Left cardiac atrium (tissue), 4 donors: ENCODE measurements around the gene MCCC1. TPM values are rescaled to one million over a fixed set of nuclear protein-coding genes. Genes with fewer than 3 reads are reported as not detected.
"Not testable (repeated sequence)": the region's sequence is repeated elsewhere in the genome, so short reads cannot be mapped to it uniquely, and the experiment has no call there.

Experiments
- ATAC-seq, 2 donors: fragments of 200-7000 bp; cut with Tn5 transposase; one replicate each; pipeline ENCODE4 v1.9.1; 2020; ENCODE audit warnings: mild to moderate bottlenecking in 2 of 2, moderate library complexity in 2 of 2
- DNase-seq: peaks from one replicate; pipeline ENCODE4 v3.0.0-alpha.2; 2020
- intact Hi-C, 2 donors: fragments of 100-400 bp; cut with DNase I; formaldehyde crosslinking; loops; one replicate each; pipeline versions ENCODE4 v1.14.1 to v1.15.1; 2022 to 2023
- long read RNA-seq: library from polyadenylated mRNA; unstranded; transcript quantifications from one replicate; pipeline ENCODE4 v2.0.0, GENCODE V29; 2021
- total RNA-seq, 2 donors: library from RNA; stranded (reverse); fragmentation: NEBNext Ultra II Directional; extraction: Animal tissue kit (Norgen Biotek cat#: 25700); gene quantifications; one replicate each; pipeline ENCODE4 v1.2.1, GENCODE V29; 2021
- donor health status: DM: no; HTN: yes; CAD: no.
- donor health status: DM: no; HTN: yes; CAD: no; lungs with severe emphysema.
- donor health status: DM: yes; HTN: yes; CAD: no.
- donor health status: Dilated cardiomyopathy.

The MCCC1 gene
- total RNA-seq, result 10 to 100 TPM; 27.6 to 34.4 TPM
- long read RNA-seq, transcript MCCC1-201 (19 exons, 2,545 nt), result major isoform, 77 of 85 reads
- long read RNA-seq, partial matches to known transcripts, result 0 of 85 reads
- long read RNA-seq, other reads (novel, unspliced or antisense), result 8 of 85 reads

GRCh38 chr3:183099026-183099837 is at the start of gene MCCC1:
TSS of gene MCCC1 (minus strand) at chr3:183099496. CDS start at chr3:183099440, 56 bp downstream.
- intact Hi-C loops, result no loop called here
- peak; percentile 99 for DNase-seq
- ATAC-seq, result peak; percentile 100

DNA sequence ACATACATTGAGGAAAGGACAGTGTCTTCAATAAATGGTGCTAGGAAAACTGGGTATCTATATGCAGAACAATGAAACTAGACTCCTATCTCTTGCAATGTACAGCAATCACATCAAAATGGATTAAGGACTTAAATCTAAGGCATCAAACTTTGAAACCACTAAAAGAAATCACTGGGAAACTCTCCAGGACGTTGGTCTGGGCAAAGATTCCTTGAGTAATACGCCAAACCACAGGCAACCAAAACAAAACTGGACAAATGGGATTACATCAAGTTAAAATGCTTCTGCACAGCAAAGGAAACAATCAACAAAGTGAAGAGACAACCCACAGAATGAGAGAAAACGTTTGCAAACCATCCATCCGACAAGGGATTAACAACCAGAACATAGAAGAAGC is 48.8 kb upstream of the MCCC1 start:
- no peak for ATAC-seq
- intact Hi-C loops, result no loop called here
- no peak for DNase-seq

DNA sequence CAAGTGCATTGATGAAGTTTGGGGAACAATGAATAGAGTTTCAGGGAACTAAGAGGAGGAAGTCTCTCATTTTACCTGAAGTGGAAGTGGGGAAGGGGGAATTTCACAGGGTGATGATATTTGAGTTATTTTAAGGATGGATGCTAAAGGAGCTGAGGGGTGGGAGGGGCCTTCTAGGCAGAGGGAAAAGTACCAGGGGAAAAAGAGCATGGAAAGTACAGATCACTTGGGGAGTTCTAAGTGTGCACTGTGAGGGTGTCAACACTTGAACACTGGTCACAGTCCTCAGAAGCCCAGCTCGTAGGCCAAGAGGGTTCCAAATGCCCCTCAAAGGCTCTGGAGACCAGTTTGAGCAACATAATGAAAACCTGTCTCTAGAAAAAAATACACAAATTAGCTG is 45.1 kb upstream of the MCCC1 start:
- ATAC-seq (no peak), DNase-seq (no peak)

GRCh38 chr3:183142199-183142598 is 42.9 kb upstream of the MCCC1 start:
- intact Hi-C loops, result no loop called here
- ATAC-seq, result no peak
- DNase-seq, result no peak

More for the DNA sequence above, 45.1 kb upstream of the MCCC1 start:
- intact Hi-C loops, result no loop called here

DNA sequence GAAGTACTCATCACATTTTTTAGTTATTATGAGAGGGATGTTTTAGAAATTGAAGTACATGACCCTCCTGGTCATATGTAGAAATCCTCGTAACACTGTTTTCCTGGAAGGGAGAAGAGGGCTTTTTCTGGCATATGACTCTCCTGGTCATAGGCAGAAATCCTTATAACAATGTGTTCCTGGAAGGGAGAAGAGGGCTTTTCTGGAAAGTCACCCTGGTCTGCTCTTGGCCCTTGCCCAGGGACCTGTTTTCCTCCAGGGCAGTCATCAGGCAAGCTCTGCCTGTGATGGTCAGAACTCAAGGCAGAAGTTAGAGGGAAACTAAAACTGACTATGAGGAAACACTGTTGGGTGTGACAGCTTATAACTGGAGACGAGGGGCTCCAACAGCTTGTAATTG is 35.5 kb upstream of the MCCC1 start:
- intact Hi-C loops, result no loop called here
- DNase-seq (no peak), ATAC-seq (no peak)

DNA sequence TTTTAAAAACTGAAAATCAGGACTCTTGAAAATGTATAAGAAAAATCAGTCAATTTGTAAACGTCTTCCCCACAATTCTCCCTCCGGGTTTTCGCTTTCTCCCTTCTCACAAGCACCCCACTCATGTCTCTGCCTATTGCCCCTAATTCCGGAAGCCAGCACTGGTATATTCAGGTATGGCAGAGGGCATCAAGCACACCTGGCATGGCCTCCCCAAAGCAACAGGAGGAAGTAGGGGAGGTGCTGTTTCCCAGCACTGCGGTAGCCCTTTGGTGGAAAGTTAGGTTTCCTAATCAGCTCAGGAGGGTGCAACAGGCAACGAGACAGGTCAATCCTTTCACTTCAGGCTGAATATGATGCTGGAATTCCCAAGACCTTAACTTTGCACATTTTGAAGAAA is 33.1 kb upstream of the MCCC1 start:
- intact Hi-C loops, result no loop called here
- ATAC-seq, result no peak
- DNase-seq, result no peak

- intact Hi-C loops, result no loop called here
- ATAC-seq (no peak), DNase-seq (no peak)
These were observed 32.4 kb upstream of the MCCC1 start for GRCh38 chr3:183131735-183132134.

GRCh38 chr3:183131186-183131725 is 32.0 kb upstream of the MCCC1 start:
- peak in 1 of 2 donors; percentile 12 for ATAC-seq
- intact Hi-C loops, result no loop called here

DNA sequence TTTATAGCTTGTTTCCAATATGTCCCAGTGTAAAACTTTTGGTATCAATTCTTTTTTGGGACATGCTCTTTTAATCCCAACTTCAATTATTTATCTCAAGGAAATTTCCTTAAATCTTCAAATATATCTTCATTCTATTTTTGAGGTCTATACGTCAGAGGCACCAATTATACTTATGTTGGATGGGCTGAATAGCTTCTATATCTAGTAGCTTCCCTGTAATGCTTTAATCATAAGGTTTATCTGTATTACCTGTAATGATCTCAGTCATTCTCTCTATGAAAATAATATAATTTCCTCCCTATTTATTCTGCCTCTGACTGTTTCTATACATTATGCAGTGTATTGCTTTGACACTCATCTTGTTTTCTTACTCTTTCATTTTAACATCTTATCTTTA is 29.9 kb upstream of the MCCC1 start:
- no peak for ATAC-seq
- intact Hi-C loops, result loop anchor here in 1 of 2 donors (10.0 kb wide), 1 partner anchor 256 kb away; no protein-coding TSS in a partner anchor
- DNase-seq, result no peak

More at GRCh38 chr3:183131186-183131725, 32.0 kb upstream of the MCCC1 start:
- no peak for DNase-seq

GRCh38 chr3:183128709-183129108 is 29.4 kb upstream of the MCCC1 start:
- DNase-seq, result no peak
- intact Hi-C loops, result loop anchor here in 1 of 2 donors (10.0 kb wide), 1 partner anchor 256 kb away; no protein-coding TSS in a partner anchor
- ATAC-seq, result no peak

- ATAC-seq (no peak), DNase-seq (no peak)
- intact Hi-C loops, result loop anchor here (5.0 to 10.0 kb wide), 2 partner anchors 58 to 261 kb away; no protein-coding TSS in a partner anchor
These were observed 24.6 kb upstream of the MCCC1 start for GRCh38 chr3:183123891-183124290.

GRCh38 chr3:183122257-183122932 is 23.1 kb upstream of the MCCC1 start:
- intact Hi-C loops, result loop anchor here (1.0 to 10.0 kb wide), 3 partner anchors 60 to 264 kb away; no protein-coding TSS in a partner anchor
- ATAC-seq (peak; percentile 35 to 68), DNase-seq (no peak)

- ATAC-seq (no peak), DNase-seq (no peak)
- intact Hi-C loops, result loop anchor here (5.0 to 10.0 kb wide), 2 partner anchors 62 to 264 kb away; no protein-coding TSS in a partner anchor
These were observed 21.4 kb upstream of the MCCC1 start for GRCh38 chr3:183120538-183121215.

DNA sequence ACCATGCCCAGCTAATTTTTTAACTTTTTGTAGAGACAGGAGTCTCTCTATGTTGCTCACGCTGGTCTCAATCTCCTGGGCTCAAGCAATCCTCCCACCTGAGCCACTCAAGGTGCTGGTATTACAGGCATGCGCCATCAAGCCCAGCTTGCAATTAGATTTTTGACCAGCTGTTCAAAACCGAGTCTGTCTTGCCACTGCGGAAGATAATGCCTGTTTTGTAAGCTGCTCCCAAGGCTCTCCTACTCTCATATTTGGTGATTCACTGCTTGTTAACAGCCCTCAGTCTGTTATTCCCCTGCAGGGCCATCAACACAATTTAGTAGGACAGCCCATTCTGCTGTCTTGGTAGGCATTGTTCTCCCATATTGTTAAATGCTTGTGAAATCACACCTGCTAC is 17.8 kb upstream of the MCCC1 start:
- DNase-seq (no peak), ATAC-seq (no peak)
- intact Hi-C loops, result no loop called here

- intact Hi-C loops, result no loop called here
- DNase-seq (no peak), ATAC-seq (peak in 1 of 2 donors; percentile 32)
These were observed 16.8 kb upstream of the MCCC1 start for GRCh38 chr3:183116025-183116614.

DNA sequence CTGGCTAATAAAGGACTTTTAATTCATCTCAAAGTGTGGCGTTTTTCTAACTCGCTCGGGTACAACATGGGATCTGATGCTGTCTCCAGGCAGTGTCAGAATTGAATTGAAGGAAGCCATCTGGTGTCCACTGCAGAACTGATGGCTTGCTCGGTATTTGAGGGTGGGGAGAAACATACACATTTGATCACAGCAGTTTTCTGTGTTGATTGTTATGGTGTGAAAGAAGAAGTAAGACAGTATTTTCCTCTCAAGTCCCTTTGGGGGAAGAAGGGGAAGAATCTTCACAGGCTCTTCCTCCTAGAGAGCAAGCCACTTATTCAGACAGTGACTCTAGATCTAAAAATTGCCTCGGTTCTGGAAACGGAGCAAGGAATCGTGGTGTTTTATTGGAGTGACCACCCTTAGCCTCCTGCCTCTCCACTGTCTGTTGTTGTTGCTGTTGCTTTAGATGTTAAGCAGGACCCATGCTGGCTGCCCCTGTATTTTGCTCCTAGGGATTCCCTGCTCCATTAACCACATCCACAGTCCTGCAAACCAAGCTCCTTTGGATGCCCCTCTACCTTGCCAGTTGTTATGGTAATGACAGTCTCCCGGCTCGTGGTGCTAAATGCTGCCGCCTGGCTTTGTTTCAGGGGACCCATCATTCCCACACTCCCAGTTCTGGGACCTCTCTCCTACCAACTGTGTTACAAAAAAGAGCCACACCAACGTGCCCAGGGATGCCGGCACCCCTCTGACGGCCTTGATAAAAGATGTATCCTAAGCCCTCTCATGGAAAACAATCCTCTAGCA is 15.3 kb upstream of the MCCC1 start:
- ATAC-seq (no peak), DNase-seq (no peak)
- intact Hi-C loops, result no loop called here

DNA sequence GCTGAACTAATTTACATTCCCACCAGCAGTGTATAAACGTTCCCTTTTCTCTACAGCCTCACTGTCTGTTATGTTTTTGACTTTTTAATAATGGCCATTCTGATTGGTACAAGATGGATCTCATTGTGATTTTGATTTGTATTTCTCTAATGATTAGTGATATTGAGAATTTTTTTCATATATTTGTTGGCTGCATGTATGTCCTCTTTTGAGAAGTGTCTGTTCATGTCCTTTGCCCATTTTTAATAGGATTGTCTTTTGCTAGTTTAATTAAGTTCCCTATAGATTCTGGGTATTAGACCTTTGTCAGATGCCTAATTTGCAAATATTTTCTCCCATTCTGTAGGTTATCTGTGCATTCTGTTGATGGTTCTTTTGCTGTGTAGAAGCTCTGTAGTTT is 10.6 kb upstream of the MCCC1 start:
- intact Hi-C loops, DNase-seq, ATAC-seq: not testable (repeated sequence)

DNA sequence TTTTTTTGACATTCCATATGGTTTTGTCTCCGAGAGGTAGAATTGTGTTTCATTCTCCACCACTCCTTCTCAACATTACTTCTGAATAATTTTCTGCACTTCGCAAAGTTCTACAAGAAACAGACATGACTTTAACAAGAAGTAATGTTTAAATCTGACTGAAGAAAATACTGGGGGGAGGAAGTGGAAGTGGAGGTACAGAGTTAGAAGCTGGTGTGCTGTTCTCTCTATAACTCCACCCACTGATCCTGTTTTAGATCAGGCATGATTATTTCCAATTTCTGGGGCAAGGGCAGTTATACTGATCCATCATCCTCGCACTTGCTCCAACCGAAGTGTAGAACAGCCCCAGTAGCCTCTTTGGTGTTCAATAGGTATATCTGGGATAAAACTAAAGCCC is 9.2 kb upstream of the MCCC1 start:
- DNase-seq (no peak), ATAC-seq (no peak)
- intact Hi-C loops, result no loop called here
